Measurements from ENCODE around the gene PLA2G4A. TPM values are rescaled to one million over a fixed set of nuclear protein-coding genes. Genes with fewer than 3 reads are reported as not detected.
A peak's percentile ranks its signal among the peaks of the same experiment; 100 is the strongest.

PLA2G4A gene
- total and polyA plus RNA-seq, 2 donors (not counting 1 experiment from before 2014, with no cell fraction given): 2.8 to 5.8 TPM

- Histone ChIP-seq H3K4me1 (ENCODE audit: control insufficient read depth, extremely low read depth, insufficient read depth, low read length) (peaks cover 6% of the 10 kb centered on the region), H3K4me2 (ENCODE audit: extremely low read depth, insufficient read depth, low read length) (peak overlapping the region; percentile 30), H4K20me1 (ENCODE audit: control insufficient read depth, extremely low read depth, insufficient read depth, low read length) (no peaks in the 10 kb centered on the region), H3K27me3 (ENCODE audit: control insufficient read depth, insufficient read depth, low read length) (no peaks in the 10 kb centered on the region), H3K79me2 (ENCODE audit: control insufficient read depth, insufficient read depth, low read length) (no peaks in the 10 kb centered on the region), H3K9me3 (ENCODE audit: control insufficient read depth, insufficient read depth, low read depth, low read length) (no peaks in the 10 kb centered on the region), H3K4me3 (replicated peaks in 1 of 4; ENCODE audit: control extremely low read depth in 1 of 4, insufficient read depth in 1 of 4, low read depth in 3 of 4, low read length in 4 of 4) (peak overlapping the region in 1 of 4 experiments; percentile 14), H3K9ac (ENCODE audit: insufficient read depth, low read length) (no peak overlapping the region), H3K36me3 (ENCODE audit: control insufficient read depth, insufficient read depth, low read length) (no peaks in the 10 kb centered on the region), H2AFZ (ENCODE audit: low read length) (no peak overlapping the region), H3K27ac (ENCODE audit: insufficient read depth, low read length) (peak overlapping the region; percentile 41)
- no peak for DNase-seq (ENCODE audit: low read depth in 2 of 2)
- TF ChIP-seq CTCF (conservative IDR thresholded peaks at IDR 0.05 in 1 of 2, IDR thresholded peaks at IDR 0.05 in 1 of 2; ENCODE audit: low read depth in 1 of 2, low read length in 2 of 2) (no peak), EZH2 (IDR thresholded peaks at IDR 0.05; ENCODE audit: low read length, missing control alignments) (no peak)
These were observed 146.5 kb downstream of the PLA2G4A start for GRCh38 chr1:186975220-186975619.

- H3K4me1 ChIP-seq (ENCODE audit: control insufficient read depth, extremely low read depth, insufficient read depth, low read length): peaks cover 6% of the 10 kb centered on the region
- H2AFZ ChIP-seq (ENCODE audit: low read length): no peak overlapping the region
- H3K4me2 ChIP-seq (ENCODE audit: extremely low read depth, insufficient read depth, low read length): no peak overlapping the region
- H3K9ac ChIP-seq (ENCODE audit: insufficient read depth, low read length): no peak overlapping the region
- H3K27ac ChIP-seq (ENCODE audit: insufficient read depth, low read length): no peak overlapping the region
- no peak overlapping the region for H3K4me3 ChIP-seq (replicated peaks in 1 of 4; ENCODE audit: control extremely low read depth in 1 of 4, insufficient read depth in 1 of 4, low read depth in 3 of 4, low read length in 4 of 4)
- no peak for DNase-seq (ENCODE audit: low read depth in 2 of 2)
- no peaks in the 10 kb centered on the region for H3K36me3 ChIP-seq (ENCODE audit: control insufficient read depth, insufficient read depth, low read length)
- no peaks in the 10 kb centered on the region for H4K20me1 ChIP-seq (ENCODE audit: control insufficient read depth, extremely low read depth, insufficient read depth, low read length)
- TF ChIP-seq CTCF (conservative IDR thresholded peaks at IDR 0.05 in 1 of 2, IDR thresholded peaks at IDR 0.05 in 1 of 2; ENCODE audit: low read depth in 1 of 2, low read length in 2 of 2): no peak
- no peak for TF ChIP-seq EZH2 (IDR thresholded peaks at IDR 0.05; ENCODE audit: low read length, missing control alignments)
- no peaks in the 10 kb centered on the region for H3K9me3 ChIP-seq (ENCODE audit: control insufficient read depth, insufficient read depth, low read depth, low read length)
- no peaks in the 10 kb centered on the region for H3K79me2 ChIP-seq (ENCODE audit: control insufficient read depth, insufficient read depth, low read length)
- no peaks in the 10 kb centered on the region for H3K27me3 ChIP-seq (ENCODE audit: control insufficient read depth, insufficient read depth, low read length)
These were observed 148.0 kb downstream of the PLA2G4A start for GRCh38 chr1:186976700-186977099.

GRCh38 chr1:186977266-186977957, 148.7 kb downstream of the PLA2G4A start:
- Histone ChIP-seq H3K27me3 (ENCODE audit: control insufficient read depth, insufficient read depth, low read length) (no peaks in the 10 kb centered on the region), H3K27ac (ENCODE audit: insufficient read depth, low read length) (no peak overlapping the region), H3K4me3 (replicated peaks in 1 of 4; ENCODE audit: control extremely low read depth in 1 of 4, insufficient read depth in 1 of 4, low read depth in 3 of 4, low read length in 4 of 4) (no peak overlapping the region), H3K9ac (ENCODE audit: insufficient read depth, low read length) (no peak overlapping the region), H3K9me3 (ENCODE audit: control insufficient read depth, insufficient read depth, low read depth, low read length) (no peaks in the 10 kb centered on the region), H3K4me2 (ENCODE audit: extremely low read depth, insufficient read depth, low read length) (no peak overlapping the region), H4K20me1 (ENCODE audit: control insufficient read depth, extremely low read depth, insufficient read depth, low read length) (no peaks in the 10 kb centered on the region), H3K36me3 (ENCODE audit: control insufficient read depth, insufficient read depth, low read length) (no peaks in the 10 kb centered on the region), H3K79me2 (ENCODE audit: control insufficient read depth, insufficient read depth, low read length) (no peaks in the 10 kb centered on the region), H2AFZ (ENCODE audit: low read length) (no peak overlapping the region), H3K4me1 (ENCODE audit: control insufficient read depth, extremely low read depth, insufficient read depth, low read length) (peaks cover 6% of the 10 kb centered on the region)
- no peak for TF ChIP-seq CTCF (conservative IDR thresholded peaks at IDR 0.05 in 1 of 2, IDR thresholded peaks at IDR 0.05 in 1 of 2; ENCODE audit: low read depth in 1 of 2, low read length in 2 of 2)
- TF ChIP-seq EZH2 (IDR thresholded peaks at IDR 0.05; ENCODE audit: low read length, missing control alignments): no peak
- DNase-seq (ENCODE audit: low read depth in 2 of 2): peak in 1 of 2 donors; percentile 54

Measured in fibroblast of lung (primary cell).